ENCODE results near the gene HOXC10.

DNA sequence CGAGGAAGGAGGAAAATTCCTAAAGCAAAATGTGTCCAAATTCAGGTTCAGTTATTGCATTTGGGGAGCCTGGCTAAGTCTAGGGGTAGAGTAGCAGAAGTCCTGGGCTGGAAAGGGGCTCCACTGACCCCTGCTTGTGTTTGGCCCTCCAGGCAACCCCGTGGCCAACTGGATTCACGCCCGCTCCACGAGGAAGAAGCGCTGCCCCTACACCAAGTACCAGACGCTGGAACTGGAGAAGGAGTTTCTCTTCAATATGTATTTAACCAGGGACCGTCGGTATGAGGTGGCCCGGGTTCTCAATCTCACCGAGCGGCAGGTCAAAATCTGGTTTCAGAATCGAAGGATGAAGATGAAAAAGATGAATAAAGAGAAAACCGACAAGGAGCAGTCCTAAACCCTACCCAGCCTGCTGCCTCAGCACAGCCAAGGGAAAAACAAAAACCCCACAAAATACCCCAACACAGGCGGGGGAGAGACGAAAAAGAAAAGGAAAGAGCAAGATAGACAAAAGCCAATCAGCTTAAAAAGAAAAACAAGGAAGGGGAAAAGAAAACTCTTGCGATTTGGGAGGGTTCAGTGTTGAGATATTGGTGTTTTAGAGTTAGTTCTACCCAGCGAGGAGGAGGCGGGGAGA lies 17.4 kb downstream of the HOXC10 start:
- TF ChIP-seq, protein P1, sequence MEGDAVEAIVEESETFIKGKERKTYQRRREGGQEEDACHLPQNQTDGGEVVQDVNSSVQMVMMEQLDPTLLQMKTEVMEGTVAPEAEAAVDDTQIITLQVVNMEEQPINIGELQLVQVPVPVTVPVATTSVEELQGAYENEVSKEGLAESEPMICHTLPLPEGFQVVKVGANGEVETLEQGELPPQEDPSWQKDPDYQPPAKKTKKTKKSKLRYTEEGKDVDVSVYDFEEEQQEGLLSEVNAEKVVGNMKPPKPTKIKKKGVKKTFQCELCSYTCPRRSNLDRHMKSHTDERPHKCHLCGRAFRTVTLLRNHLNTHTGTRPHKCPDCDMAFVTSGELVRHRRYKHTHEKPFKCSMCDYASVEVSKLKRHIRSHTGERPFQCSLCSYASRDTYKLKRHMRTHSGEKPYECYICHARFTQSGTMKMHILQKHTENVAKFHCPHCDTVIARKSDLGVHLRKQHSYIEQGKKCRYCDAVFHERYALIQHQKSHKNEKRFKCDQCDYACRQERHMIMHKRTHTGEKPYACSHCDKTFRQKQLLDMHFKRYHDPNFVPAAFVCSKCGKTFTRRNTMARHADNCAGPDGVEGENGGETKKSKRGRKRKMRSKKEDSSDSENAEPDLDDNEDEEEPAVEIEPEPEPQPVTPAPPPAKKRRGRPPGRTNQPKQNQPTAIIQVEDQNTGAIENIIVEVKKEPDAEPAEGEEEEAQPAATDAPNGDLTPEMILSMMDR (IDR thresholded peaks at IDR 0.05): no peak
- TF ChIP-seq EZH2 (IDR thresholded peaks at IDR 0.05; ENCODE audit: borderline replicate concordance, insufficient read depth, low read depth, low read length, poor library complexity, severe bottlenecking): no peak
